Liver (tissue), 9 donors: ENCODE data around the gene JAML. TPM values are rescaled to one million over a fixed set of nuclear protein-coding genes. Genes with fewer than 3 reads are reported as not detected.

ENCODE experiments used
- DNase-seq: peaks from one replicate; pipeline ENCODE4 v3.0.0-alpha.2; 2017; ENCODE audit warnings: low spot score
- H3K27ac ChIP-seq, 2 donors: one replicate each; pipeline ENCODE4 v1.7.0; 2013; ENCODE audit warnings: inconsistent platforms in 2 of 2, low read length in 2 of 2, control low read depth in 1 of 2, low read depth in 1 of 2, mild to moderate bottlenecking in 1 of 2
- H3K27me3 ChIP-seq, 4 donors: one replicate each; pipeline versions ENCODE4 v1.6.1 to v1.7.0; 2013; ENCODE audit warnings: low read length in 3 of 4, inconsistent platforms in 1 of 4, mild to moderate bottlenecking in 1 of 4, moderate library complexity in 1 of 4; ENCODE audit not compliant: control insufficient read depth in 4 of 4, insufficient read depth in 4 of 4
- H3K36me3 ChIP-seq, 4 donors: one replicate each; pipeline versions ENCODE4 v1.6.1 to v1.7.0; 2013; ENCODE audit warnings: low read length in 3 of 4, mild to moderate bottlenecking in 3 of 4, low read depth in 1 of 4, moderate library complexity in 1 of 4; ENCODE audit not compliant: control insufficient read depth in 4 of 4, insufficient read depth in 3 of 4
- H3K4me1 ChIP-seq, 4 donors: one replicate each; pipeline versions ENCODE4 v1.6.1 to v1.7.0; 2013; ENCODE audit warnings: low read length in 3 of 4, mild to moderate bottlenecking in 3 of 4, moderate library complexity in 1 of 4; ENCODE audit not compliant: control insufficient read depth in 4 of 4, insufficient read depth in 4 of 4
- H3K4me3 ChIP-seq, 3 donors: one replicate each; pipeline versions ENCODE4 v1.6.1 to v1.7.0; 2013; ENCODE audit warnings: low read length in 3 of 3, control low read depth in 1 of 3, low read depth in 1 of 3, mild to moderate bottlenecking in 1 of 3
- H3K9ac ChIP-seq, 2 donors: one replicate each; pipeline ENCODE4 v1.7.0; 2013; ENCODE audit warnings: low read length in 2 of 2, mild to moderate bottlenecking in 2 of 2, moderate library complexity in 2 of 2, control low read depth in 1 of 2, low read depth in 1 of 2
- H3K9me3 ChIP-seq, 4 donors: one replicate each; pipeline versions ENCODE4 v1.6.1 to v1.7.0; 2013; ENCODE audit warnings: low read length in 3 of 4; ENCODE audit not compliant: control insufficient read depth in 4 of 4
- ATF3 ChIP-seq: IDR thresholded peaks from 2 replicates; pipeline ENCODE4 v1.6.1; 2016; ENCODE audit warnings: antibody characterized with exemption
- CTCF ChIP-seq: fragments of 150-350 bp; IDR thresholded peaks from 2 replicates; pipeline ENCODE4 v1.5.1; 2017; ENCODE audit warnings: improper control_type of control experiment, low read depth, low read length; ENCODE audit not compliant: missing input control
- EGR1 ChIP-seq, 2 donors: IDR thresholded peaks; 2 replicates each; pipeline ENCODE4 v1.6.1; 2016 to 2018; ENCODE audit warnings: antibody characterized with exemption in 2 of 2, low read depth in 2 of 2
- FOXA1 ChIP-seq: IDR thresholded peaks from 2 replicates; pipeline ENCODE4 v1.6.1; 2016; ENCODE audit warnings: antibody characterized with exemption
- GABPA ChIP-seq, 2 donors: IDR thresholded peaks in 1 of 2; conservative IDR thresholded peaks in 1 of 2; 2 replicates each; pipeline ENCODE4 v1.6.1; 2016; ENCODE audit warnings: antibody characterized with exemption in 2 of 2, mild to moderate bottlenecking in 1 of 2, moderate library complexity in 1 of 2
- HNF4A ChIP-seq, 2 donors: conservative IDR thresholded peaks; 2 replicates each; pipeline ENCODE4 v1.6.1; 2016; ENCODE audit warnings: antibody characterized with exemption in 2 of 2, mild to moderate bottlenecking in 2 of 2
- HNF4G ChIP-seq: IDR thresholded peaks from 2 replicates; pipeline ENCODE4 v1.6.1; 2016; ENCODE audit warnings: antibody characterized with exemption
- JUND ChIP-seq, 2 donors: IDR thresholded peaks; 2 replicates each; pipeline ENCODE4 v1.6.1; 2016; ENCODE audit warnings: antibody characterized with exemption in 2 of 2
- MAX ChIP-seq: IDR thresholded peaks from 2 replicates; pipeline ENCODE4 v1.6.1; 2016; ENCODE audit warnings: antibody characterized with exemption
- REST ChIP-seq: IDR thresholded peaks from 2 replicates; pipeline ENCODE4 v1.6.1; 2016; ENCODE audit warnings: antibody characterized with exemption, mild to moderate bottlenecking
- RXRA ChIP-seq, 2 donors: IDR thresholded peaks; 2 replicates each; pipeline ENCODE4 v1.6.1; 2017 to 2018; ENCODE audit warnings: antibody characterized with exemption in 2 of 2, mild to moderate bottlenecking in 1 of 2
- SP1 ChIP-seq: IDR thresholded peaks from 2 replicates; pipeline ENCODE4 v1.6.1; 2018; ENCODE audit warnings: antibody characterized with exemption, mild to moderate bottlenecking
- YY1 ChIP-seq: IDR thresholded peaks from 2 replicates; pipeline ENCODE4 v1.6.1; 2016; ENCODE audit warnings: antibody characterized with exemption, mild to moderate bottlenecking
- ZBTB33 ChIP-seq: IDR thresholded peaks from 2 replicates; pipeline ENCODE4 v1.6.1; 2016; ENCODE audit warnings: antibody characterized with exemption
- WGBS: extraction: QIAGEN DNeasy Blood & Tissue Kit; methylation state at CpG from one replicate; pipeline ENCODE4 v1.1.7; 2013; 5-methylcytosine and 5-hydroxymethylcytosine counted together
- polyA plus RNA-seq, 2 donors: library from polyadenylated mRNA; stranded (reverse) in 1 of 2; unstranded in 1 of 2; fragments of 200-250 nt in 1 of 2; fragments of >200 nt in 1 of 2; fragmentation: Nextera tagmentation in 1 of 2; extraction: Ambion mirVana in 1 of 2; gene quantifications; one replicate each; pipeline versions ENCODE4 v1.2.1 to v1.2.3, GENCODE V29; 2013 to 2015
- total RNA-seq, 2 donors: library from RNA; depleted of rRNA; stranded (reverse); fragments of >200 nt; gene quantifications; one replicate each; pipeline ENCODE4 v1.2.3, GENCODE V29; 2014
- donor health status: healthy.
- donor health status: healthy.
- donor health status: healthy.
- donor health status: healthy.
- donor health status: healthy.

Gene JAML
- total and polyA plus RNA-seq, 4 donors: 2.2 to 13.5 (median 6.5) TPM

GRCh38 chr11:118152552-118153471 lies 72.0 kb downstream of the JAML start, which contains the start of gene SCN4B:
TSS of gene SCN4B (minus strand) at chr11:118152823. CDS start at chr11:118152673, 150 bp downstream.
- H3K9ac ChIP-seq: no peak within 1 kb of the TSS
- H3K36me3 ChIP-seq: no peaks in the 10 kb centered on the region
- H3K9me3 ChIP-seq: no peaks in the 10 kb centered on the region
- no peak within 1 kb of the TSS for H3K27ac ChIP-seq
- peak within 1 kb of the TSS in 2 of 3 donors; percentile 15 to 46 for H3K4me3 ChIP-seq
- H3K27me3 ChIP-seq: peaks cover 7 to 30% (median 9%) of the 10 kb centered on the region in 4 donors
- H3K4me1 ChIP-seq: peaks cover 5 to 10% (median 6%) of the 10 kb centered on the region in 4 donors
- DNase-seq: no peak
- WGBS: 3% methylated on average over 88 of the region's 88 CpGs
- TF ChIP-seq HNF4A (conservative IDR thresholded peaks at IDR 0.05): no peak
- no peak for TF ChIP-seq ZBTB33
- TF ChIP-seq GABPA (IDR thresholded peaks at IDR 0.05 in 1 of 2, conservative IDR thresholded peaks at IDR 0.05 in 1 of 2): no peak
- TF ChIP-seq MAX: no peak
- no peak for TF ChIP-seq JUND (IDR thresholded peaks at IDR 0.05)
- no peak for TF ChIP-seq CTCF
- TF ChIP-seq FOXA1: no peak
- no peak for TF ChIP-seq YY1
- no peak for TF ChIP-seq EGR1 (IDR thresholded peaks at IDR 0.05; ENCODE audit: low read depth in 2 of 2)
- no peak for TF ChIP-seq ATF3
- TF ChIP-seq REST: no peak
- no peak for TF ChIP-seq RXRA (IDR thresholded peaks at IDR 0.05)
- TF ChIP-seq HNF4G: no peak
- no peak for TF ChIP-seq SP1
